Nucleus accumbens (tissue), 56 donors: Measurements from ENCODE around the gene PAX5.

ENCODE experiments used
- DNase-seq, 56 donors: peaks; one replicate each; lab custom pipeline; 2025; lab: John Stamatoyannopoulos, UW

Gene PAX5

GRCh38 chr9:36844961-36845360 lies 189.1 kb downstream of the PAX5 start:
- DNase-seq = no peak

- DNase-seq = no peak
Measured at GRCh38 chr9:36843964-36844363, 190.1 kb downstream of the PAX5 start.

- no peak for DNase-seq
Measured at GRCh38 chr9:36842560-36843530, 191.2 kb downstream of the PAX5 start.

DNA sequence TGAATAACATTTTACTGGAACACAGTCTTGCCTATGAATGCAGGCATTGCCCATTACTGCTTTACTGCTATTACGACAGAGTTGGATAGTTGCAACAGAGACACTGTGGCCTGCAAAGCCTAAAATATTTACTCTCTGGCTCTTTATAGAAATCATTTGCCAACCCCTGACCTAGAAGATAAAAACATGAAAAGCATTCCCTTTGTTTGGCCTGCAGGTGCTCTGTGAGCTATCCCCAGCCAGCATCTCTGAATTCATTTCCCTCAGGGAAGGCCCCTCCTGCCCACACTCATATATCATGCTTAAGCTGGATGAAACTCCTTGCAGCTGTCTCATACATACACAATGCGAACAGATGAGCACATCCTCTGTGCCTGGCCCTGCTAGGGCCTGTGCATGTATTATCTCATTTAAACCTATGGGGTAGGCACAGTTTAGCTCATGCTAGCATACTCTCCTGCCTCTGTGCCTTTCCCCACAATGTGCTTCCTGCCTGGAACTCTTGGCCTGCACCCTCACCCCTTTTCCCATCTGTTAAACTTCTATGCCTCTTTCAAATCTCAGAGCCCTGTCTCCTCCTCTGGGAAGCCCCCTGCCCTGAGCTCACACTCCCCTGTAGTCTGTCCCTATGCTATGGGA lies 193.1 kb downstream of the PAX5 start:
- no peak for DNase-seq

DNA sequence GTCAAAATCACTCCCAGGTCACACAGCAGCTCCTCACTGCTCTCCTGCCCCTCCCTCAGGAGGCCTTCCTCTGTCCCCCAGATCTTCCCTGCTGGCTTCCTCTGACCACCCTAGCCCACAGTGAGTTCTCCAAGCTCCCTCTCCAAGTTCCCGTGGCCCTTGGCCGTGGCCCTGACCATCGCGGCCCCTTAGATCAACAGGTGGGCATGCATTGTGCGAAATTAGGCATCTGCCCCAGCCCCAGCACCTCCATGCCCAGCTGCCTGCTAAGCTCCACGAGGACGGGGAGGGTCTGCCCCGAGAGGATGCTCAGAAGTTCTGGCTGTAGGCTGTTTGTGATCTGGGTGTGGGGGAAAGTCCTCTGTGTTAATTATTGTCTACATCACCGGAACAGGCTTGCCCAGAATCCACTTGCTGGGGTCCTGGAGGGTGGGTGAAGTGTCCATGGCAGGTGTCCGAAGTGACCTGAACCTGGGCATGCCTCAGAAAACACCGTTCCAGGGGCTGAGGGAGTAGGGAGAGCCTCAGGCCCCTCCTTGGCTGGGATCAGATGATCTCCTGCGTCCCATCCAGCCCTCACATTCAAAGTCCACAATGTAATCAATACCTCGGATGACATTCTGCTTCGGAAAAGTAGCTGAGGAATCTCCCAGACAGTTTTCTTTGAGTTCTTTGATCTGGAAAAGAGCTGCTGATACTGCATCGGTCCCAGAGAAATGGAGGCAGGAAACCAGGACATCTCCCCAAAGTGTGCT lies 194.8 kb downstream of the PAX5 start:
- DNase-seq = no peak

- DNase-seq = no peak
Measured at GRCh38 chr9:36837431-36838405, 196.3 kb downstream of the PAX5 start.

DNA sequence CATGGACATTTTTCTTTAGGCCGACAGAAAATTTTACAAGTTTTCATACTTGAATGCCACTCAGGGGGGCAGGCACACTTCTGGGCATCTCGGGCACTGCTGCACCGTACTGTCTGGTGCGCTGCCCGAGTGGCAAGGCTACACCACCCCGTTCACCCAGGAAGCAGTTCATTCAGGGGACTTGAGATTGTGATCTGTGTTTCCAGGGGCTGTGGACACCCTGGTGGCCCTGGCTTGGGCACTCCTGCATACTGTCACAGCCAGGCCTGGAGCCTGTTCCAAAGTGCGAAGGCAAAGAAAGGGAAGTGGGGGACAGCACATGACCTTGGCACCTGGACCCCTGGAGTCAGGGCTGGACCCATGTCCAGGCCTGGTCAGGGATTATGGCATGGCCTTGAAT lies 197.6 kb downstream of the PAX5 start:
- no peak for DNase-seq

- DNase-seq = no peak
Measured at GRCh38 chr9:36835271-36835996, 198.6 kb downstream of the PAX5 start.

DNA sequence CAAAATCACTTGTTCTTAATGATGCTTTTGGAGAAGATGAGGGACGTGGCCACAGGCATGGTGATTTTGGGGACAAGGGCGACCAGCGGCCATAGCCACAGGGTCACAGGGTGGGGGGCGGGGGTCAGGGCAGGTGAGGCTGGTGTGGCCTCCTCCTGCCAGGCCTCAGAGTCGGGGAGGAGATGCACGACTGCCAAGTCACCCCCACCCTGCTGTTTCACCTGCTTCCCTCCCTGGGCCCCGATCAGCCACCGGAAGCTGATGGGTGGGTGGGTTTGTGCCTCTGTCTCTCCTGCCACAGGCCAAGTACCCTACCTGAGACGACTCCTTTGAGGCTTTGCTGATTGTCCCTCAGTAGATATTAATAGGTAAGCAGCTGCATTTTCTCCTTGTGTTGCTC lies 199.3 kb downstream of the PAX5 start:
- DNase-seq = no peak

DNA sequence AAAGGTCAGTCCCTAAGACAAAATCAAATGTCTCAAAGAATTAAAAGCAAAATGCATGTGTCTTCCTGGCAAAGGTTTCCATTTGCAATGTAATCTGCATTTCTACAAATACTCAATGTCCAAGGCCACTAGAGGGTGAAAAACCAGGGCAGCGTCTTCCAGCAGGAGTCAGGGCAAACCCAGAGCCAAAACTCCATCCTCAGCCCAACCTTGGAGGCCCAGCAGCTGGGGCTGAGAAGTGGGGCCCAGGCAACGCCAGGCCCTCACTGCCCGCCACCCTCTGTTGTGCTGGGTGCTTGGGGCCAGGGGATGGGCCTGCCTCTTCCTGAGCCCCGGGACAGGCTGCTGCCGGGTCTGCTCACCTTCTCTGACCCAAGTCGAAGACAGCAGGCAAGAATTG lies 200.1 kb downstream of the PAX5 start:
- no peak for DNase-seq

- DNase-seq = peak in 9 of 56 donors; percentile 6 to 41 (median 20)
Measured at GRCh38 chr9:36832164-36832795, 201.8 kb downstream of the PAX5 start.

GRCh38 chr9:36831381-36832161 lies 202.5 kb downstream of the PAX5 start:
- no peak for DNase-seq

- DNase-seq = peak in 1 of 56 donors; percentile 5
Measured at GRCh38 chr9:36828611-36829013, 205.5 kb downstream of the PAX5 start.

DNA sequence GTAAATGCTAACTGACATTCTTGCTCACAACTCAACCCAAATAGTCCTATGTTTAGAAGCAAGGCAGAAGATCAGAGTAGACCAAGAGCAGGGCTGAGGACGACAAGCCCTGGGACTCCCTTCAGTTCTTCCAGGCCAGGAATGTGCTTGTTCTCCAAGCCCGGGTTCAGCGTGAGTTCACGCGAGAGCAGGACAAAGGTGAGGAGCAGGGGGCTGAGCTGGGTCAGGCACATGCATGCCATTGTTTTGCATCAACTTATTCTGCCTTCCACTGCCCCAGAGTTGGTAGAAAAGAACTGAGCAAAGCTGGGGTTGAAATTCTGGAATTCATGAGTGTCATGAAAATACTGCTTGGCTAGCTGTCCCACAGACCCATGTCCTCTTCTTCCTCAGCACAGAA lies 206.5 kb downstream of the PAX5 start:
- no peak for DNase-seq

DNA sequence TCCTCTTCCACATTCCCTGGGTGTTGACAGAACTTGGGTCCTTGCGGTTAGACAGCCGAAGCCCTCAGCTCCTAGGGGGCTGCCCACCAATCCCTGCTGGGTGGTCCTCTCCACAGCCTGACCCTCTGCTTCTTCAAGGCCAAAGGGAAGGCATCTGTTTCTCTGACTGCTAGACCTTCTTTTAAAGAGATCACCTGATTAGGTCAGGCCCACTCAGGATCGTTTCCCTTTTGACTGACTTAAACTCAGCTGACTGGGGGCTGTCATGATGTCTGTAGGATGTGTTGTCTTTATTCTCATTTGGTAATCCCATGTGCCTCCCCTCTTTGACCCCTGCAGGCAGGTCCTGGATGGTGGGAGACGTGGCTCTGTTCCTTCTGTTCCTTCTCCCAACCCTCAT lies 207.5 kb downstream of the PAX5 start:
- DNase-seq = no peak

GRCh38 chr9:36825179-36825578 lies 208.9 kb downstream of the PAX5 start:
- no peak for DNase-seq

GRCh38 chr9:36823934-36824333 lies 210.1 kb downstream of the PAX5 start:
- DNase-seq = no peak

DNA sequence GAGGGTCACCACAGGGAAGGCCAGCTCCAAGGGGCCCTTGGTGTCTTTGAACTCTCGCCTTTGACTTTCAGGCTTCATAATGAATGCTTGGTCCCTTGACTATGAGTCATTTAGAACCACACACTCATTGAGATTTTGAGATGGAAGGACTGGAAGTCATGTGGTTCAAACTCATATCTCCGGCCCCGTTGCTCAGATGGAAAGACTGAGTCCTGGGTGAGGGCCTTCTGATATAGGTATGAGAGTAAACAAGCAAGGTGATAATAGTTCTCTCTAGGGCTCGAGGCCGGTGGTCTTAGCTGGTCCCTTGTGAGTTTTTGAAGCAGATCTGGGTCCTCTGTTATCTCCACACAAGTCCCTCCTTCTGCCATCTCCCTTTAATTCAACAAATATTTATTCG lies 210.6 kb downstream of the PAX5 start:
- no peak for DNase-seq
